GM18505 (cell line): ENCODE results near the gene MCF2L.

Experiments
- ATAC-seq: cut with Tn5 transposase; IDR thresholded peaks from one replicate; pipeline ENCODE4 v1.9.1; 2021; ENCODE audit not compliant: unreplicated experiment
- POLR2A ChIP-seq: IDR thresholded peaks from 4 replicates; pipeline ENCODE4 v1.6.1; 2011; ENCODE audit warnings: borderline replicate concordance; ENCODE audit not compliant: insufficient read depth, insufficient read length; ENCODE audit errors: extremely low read depth

Gene MCF2L

GRCh38 chr13:112955956-112956355 lies 13.1 kb upstream of the MCF2L start:
- no peak for ATAC-seq
- no peak for TF ChIP-seq POLR2A

DNA sequence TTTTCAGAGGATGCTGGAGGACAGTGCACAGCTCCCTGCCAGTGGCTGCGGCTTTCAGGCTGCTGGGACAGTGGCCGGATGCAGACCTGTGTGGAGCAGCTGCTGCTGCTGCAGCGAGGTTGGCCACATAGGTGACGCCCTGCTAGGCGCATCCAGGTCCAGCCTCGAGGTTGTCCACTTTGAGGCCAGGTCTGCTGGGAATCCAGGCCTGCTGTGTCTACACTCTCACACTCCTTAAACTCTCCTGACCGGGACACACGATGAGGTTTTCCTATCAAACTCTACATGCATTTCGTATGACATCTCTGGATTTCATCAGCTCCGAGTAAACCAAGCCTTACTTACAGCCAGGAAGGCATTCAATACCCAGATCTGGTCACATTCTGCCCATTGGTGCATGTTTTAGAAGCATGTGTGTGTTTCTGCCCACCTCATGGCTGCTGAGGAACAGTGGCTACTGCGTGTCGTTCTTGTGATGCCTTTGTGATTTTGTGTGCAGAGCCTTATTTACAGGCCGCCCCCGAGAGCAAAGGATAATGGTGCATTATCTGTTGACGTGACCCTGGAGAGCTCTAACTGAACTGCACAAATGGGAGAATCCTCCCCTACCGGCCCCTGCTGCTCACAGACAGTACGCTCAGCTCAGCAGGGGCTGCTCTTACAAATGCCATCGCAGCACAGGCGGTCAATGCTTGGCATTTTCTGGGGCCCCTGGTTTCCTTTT lies 12.3 kb upstream of the MCF2L start:
- no peak for ATAC-seq
- TF ChIP-seq POLR2A = no peak

- ATAC-seq = no peak
- no peak for TF ChIP-seq POLR2A
Measured at GRCh38 chr13:112957295-112957677, 11.7 kb upstream of the MCF2L start.

- no peak for ATAC-seq
- TF ChIP-seq POLR2A = no peak
Measured at GRCh38 chr13:112958127-112958989, 10.7 kb upstream of the MCF2L start.

DNA sequence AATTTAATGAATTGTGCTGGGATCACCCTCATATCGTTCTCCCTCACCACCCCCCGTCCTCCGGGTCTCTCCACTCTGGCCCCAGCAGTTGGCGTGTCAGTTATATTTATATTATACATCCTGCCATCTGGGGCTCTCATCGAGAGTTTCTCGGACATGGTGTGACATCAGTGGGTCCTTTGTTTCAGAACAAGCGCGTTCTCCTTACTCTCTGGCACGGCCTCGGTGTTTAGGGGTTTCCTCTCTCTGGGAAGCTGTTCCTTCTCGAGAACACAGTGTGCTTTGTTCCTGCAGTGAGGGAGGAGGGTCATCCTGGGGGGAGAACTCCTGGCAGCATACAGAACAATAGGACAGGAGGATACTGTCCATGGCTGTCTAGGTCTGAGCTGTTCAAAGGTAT lies 9.8 kb upstream of the MCF2L start:
- ATAC-seq = no peak
- TF ChIP-seq POLR2A = no peak

DNA sequence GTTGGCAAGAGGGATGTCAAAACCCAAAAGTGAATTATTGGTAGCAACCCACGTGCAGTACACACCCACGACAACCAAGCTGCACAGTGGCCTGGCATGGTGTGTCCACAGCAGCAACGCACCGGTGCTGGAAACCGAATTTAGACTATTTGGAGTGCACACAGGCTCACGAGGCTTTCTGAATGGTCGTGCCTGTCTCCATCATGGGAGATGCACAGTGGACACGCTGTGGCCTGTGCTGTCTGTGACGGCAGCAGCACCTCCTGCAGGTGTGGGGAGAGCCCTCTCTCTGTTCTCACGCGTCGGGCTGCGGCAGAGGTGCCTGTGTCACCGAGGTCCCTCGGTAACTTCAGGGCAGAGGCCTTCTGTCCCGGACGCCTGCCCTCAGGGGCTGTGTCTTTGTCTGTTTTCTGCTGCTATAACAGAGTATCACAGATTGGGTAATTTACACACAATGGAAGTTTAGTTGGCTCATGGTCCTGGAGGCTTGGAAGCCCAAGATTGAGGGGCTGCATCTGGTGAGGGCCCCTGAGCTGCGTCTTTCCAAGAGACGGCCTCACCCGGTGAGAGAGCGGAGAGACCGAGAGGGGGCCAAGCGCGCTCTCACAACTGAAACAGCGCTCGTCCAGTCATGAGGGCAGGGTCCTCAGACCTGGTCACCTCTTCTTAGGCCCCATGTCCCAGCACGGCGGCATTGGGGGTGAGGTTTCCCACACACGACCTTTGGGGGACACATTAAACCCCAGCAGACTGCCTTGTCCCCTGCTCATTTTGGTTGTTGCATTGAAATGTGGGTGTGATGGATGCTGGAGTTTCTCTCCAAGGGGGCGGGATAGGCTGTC lies 9.1 kb upstream of the MCF2L start:
- ATAC-seq = no peak
- TF ChIP-seq POLR2A = no peak

- no peak for ATAC-seq
- TF ChIP-seq POLR2A = no peak
Measured at GRCh38 chr13:112960706-112961105, 8.3 kb upstream of the MCF2L start.

DNA sequence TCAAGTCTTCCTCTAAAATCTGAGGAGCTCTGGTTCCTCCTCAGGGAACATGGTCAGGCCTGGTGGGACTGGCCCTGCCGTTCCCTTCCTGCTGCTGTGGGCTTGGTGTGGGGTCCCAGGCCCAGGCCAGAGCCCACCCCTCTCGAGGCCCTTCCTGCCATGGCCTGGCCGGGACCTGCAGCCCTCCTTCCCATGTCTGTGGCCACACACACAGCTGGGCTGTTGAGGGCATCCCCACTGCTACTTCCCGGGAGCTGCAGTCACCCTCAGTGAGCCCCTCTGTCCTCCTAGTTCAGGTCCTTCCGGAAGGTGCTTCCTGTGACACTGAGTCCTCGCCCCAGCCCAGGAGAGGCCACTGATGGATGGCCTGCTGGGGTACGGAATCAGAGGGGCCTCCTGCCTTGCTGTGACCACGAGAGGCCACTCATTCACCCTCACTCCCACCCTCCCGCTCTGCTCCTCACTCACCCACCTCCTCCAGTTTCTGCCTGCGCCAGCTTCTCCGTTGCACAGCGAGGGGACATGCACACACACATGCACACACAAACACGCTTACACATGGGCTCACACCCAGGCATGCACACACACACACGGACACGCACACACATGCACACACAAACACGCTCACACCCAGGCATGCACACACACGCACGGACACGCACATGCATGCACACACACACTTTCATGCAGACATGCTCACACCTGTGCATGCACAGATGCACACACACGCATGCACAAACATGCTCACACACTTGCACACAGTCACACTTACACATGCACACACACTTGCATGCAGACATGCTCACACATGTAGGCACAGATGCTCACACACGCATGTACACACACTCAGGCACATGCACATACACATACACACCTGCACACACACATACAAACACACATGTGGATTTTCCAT lies 7.3 kb upstream of the MCF2L start:
- TF ChIP-seq POLR2A = no peak
- no peak for ATAC-seq

DNA sequence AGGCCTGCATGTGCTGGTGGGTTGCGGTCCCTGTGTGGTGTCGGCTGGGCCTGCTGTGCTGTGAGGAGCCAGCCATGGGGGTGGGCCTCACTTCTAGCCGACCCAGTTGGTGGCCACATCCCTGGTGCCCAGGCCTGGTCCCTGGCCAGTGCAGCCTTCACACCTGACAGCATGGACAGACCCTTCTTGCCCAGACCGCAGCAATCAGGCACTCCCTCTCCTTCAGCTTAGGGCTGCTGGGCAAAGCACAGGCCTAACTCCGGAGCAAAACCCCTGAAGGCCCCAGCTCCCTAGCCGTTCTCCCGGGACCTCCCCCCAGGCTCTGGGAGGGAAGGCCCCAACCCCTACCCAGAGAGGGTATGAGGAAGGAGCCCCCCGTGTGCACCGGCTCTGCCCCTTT lies 6.6 kb upstream of the MCF2L start:
- ATAC-seq = no peak
- no peak for TF ChIP-seq POLR2A

DNA sequence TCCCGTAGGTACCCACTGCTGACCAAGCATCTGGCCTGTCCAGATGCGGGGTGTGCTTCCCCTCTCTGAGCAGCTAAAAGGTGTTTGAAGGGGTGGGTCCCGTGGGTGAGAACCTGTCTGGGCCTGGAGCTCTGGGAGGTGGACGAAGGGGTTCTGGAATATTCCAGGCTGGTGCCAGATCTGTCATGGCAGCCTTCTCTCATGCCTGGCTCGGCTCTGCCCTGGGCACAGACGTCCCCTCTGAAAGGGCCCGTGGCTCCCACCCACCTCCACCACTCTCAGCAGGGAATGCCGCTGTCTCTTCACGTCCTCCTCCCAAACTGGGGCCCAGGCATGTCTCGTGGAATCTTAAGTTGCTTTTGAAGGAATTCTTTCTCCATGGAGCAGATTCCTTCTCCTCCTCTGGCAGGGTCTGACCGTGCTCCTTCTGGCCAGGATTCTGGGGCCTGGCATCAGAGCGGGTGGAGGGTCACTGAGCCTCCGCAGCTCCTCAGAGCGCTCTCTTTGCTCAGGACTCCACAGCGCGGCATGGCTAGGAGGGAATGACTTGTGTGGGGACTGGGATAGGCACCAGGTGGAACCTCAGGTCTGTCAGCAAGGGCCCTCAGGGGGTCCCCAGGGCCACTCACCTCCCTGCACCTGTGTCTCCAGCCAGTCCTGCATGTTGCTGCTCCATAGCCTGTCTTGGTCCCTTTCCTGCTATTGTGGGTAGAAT lies 5.9 kb upstream of the MCF2L start:
- TF ChIP-seq POLR2A = no peak
- ATAC-seq = no peak

DNA sequence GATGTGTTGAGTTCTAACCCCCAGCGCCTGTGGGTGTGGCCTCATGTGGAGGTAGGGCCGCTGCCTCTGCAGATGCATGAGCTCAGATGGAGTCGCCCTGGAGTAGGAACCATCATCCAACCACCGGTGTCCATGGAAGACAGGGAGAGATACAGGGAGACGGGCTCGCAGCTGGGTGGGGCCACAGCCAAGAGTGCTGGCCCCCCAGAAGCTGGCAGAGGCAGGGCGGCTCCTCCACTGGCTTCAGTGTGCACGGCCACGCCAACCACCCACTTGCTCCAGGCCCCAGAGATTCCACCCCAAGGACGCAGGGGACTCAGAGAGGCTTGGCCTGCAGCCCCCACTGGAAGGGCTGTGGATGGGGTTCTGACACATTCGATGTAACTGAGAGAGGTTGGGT lies 5.4 kb upstream of the MCF2L start:
- TF ChIP-seq POLR2A = no peak
- no peak for ATAC-seq

GRCh38 chr13:112964971-112965492 lies 4.0 kb upstream of the MCF2L start:
- no peak for TF ChIP-seq POLR2A

DNA sequence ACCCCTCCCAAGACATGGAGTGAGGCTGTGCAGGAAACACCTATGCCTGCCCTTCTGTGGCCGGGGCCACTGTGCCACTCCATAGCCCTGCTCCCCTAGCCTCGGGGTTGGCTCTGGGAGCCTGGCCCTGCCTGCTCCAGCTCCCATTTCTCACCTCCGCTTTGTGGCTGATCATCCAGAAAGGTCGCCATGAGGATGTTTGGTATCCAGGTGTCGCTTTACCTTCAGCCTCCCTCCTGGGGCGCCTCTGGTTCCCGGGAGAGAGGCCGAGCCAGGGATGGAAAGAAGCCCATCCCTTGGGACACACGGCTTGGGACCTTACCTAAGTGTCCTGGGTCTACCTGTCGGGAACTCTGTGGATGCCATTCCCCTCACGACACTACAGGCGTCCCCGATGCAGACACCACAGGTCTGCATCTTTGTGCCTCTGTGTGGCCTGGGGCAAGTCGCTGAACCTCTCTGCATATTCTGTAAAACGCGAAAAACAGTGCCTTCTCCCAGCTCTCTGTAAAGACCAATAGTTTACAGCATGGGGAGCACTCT lies 3.4 kb upstream of the MCF2L start:
- ATAC-seq = no peak
- no peak for TF ChIP-seq POLR2A

More at GRCh38 chr13:112964971-112965492, 4.0 kb upstream of the MCF2L start:
- no peak for ATAC-seq
